HG03097 (cell line): ENCODE results near the gene SLC2A9.

Experiments used
- ATAC-seq: cut with Tn5 transposase; IDR thresholded peaks from one replicate; pipeline ENCODE4 v1.9.1; 2021; ENCODE audit not compliant: unreplicated experiment, low FRiP score

The SLC2A9 gene

DNA sequence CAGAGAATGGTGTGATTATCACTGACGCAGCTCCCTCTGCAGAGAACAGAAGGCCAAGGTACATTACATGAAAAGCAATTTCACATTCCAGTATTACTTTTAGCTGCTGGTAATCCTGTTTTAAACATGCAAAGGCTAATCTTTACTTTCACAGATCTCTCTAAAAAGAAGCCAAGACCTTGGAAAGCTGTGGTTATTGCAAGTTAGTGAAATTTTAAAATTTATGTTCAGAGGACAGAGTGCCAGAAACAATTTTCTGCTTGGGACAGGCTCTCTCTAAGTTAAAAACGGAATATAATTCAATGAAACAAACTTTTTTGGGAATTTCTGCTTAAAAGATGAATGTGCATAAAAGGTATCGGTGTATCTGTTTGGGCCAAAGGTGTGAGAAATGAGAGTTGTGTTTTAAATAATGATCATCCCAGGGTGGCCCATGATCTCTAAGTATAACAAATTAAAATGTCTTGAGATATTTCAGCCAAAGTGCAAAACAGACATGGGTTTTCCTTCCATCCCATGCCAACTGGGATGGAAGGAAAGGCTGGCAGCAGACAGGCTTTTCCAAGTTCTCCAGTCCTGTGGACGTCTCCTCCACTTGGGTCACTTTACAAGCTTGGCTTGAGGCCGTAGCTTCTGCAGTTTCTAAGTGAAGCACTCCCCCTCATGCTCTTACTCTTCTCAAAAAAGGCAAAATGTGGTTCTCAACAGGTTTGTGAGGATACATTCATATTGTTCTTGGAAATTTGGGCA lies 121.8 kb downstream of the SLC2A9 start:
- no peak for ATAC-seq

DNA sequence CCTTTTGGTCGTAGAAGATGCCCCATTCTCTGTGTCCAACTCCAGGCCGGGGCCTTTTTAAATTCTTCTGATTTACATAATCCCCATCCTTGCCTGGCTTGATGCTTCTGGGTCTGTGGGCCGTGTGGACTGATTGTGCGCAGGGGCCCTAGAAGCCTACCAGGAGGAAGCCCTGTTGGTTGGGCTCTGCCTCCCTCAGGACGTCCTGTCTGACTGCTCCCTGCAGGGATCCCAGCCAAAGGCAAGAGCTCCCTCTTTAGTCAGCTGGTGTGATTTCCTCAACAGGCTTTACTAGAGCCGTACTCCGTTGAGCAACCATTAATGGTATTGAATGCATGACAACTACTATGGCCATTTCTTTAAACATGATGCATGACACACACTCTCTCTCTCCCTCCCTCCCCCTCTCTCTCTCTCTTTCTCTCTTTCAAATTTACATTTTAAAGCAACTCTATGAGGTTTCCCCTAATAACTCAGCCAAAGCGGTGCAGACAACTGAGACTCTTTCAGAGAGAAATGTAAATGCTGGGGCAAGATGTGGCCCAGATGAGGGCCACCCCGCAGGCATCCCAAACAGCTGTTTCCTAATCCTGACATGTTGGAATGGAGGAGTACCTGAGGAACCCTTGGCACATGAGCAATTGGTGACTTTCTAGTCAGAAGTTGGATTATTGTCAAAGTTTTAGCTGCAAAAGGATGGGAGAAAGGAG lies 122.5 kb downstream of the SLC2A9 start:
- no peak for ATAC-seq

DNA sequence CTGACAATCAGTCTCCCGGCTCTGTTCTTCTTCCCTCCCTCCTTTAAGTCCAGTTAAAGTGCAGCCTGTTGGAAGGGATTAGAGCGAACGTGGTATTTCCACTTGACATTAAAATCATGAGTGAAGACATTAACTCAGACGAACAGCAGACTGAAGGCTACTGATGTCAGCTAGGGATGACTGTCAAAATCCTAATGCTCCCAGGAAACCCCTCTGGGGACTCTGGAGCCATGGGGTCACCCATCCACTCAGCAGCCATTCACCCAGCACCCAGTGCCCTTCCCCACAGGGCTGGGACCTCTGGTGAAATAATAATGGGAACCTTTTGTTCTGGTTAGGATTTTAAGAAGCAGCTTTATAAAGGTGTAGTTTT lies 126.0 kb downstream of the SLC2A9 start:
- ATAC-seq: no peak

GRCh38 chr4:9894644-9895332 lies 126.5 kb downstream of the SLC2A9 start:
- ATAC-seq: no peak

GRCh38 chr4:9893329-9894108 lies 127.8 kb downstream of the SLC2A9 start:
- ATAC-seq: no peak

GRCh38 chr4:9891740-9892139 lies 129.6 kb downstream of the SLC2A9 start:
- ATAC-seq: no peak

DNA sequence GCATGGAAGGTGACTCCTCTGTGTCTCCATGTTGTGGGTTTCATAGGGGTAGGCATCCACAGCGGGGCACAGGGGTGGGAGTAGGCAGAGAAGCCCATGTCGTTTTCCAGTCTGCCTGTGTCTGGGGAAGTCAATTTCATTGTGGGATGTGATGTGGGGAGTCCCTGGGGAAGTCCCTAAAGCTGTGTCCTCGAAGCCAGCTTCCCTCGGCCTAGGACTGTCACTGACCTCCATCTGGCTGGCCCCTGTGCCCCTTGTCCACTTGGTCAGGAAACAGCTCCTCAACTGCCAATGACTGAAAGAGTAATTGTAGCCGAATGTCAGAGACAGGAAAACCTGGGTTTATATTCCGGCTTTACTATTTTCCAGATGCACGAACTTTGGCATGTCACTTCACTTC lies 130.2 kb downstream of the SLC2A9 start:
- no peak for ATAC-seq

- no peak for ATAC-seq
Observed at GRCh38 chr4:9889306-9889705, 132.0 kb downstream of the SLC2A9 start.

DNA sequence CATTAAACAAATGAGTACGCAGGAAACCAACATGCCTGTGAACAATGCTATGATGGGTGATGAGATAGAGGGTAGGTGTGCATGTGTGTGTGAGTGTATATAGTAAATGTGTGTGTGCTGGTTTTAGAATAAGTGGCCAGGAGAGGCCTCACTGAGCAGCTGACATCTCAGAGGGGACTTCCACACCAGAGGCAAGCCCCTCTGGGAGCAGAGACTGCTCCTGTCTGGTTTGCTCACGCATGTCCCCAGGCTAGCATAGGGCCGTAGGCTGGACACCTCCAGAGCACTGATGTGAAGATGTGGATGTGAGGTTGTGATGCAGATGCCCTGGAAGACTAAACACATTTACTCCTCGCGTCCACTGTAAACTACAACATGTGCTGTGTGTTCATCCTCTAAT lies 135.3 kb downstream of the SLC2A9 start:
- no peak for ATAC-seq

- ATAC-seq: no peak
Observed at GRCh38 chr4:9880406-9881197, 140.7 kb downstream of the SLC2A9 start.

GRCh38 chr4:9877123-9877522 lies 144.2 kb downstream of the SLC2A9 start:
- no peak for ATAC-seq

DNA sequence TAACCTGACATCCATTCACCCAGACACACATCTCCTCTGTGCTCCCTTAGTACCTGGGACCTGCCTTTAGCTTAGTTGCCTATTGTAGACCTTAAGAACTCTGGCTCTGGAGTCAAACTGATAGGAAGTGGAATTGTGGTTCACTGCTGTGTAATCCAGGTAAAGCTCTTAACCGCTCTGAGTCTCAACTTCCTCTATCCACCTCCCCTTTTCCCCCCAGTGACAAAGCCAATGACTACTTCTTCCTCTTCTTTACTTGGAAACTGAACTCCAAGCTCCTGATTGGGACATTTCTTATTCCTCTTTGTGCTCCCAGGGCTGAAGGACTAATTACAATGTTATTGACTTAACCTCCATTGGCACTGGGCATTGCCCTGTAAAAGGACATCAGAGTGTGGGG lies 145.8 kb downstream of the SLC2A9 start:
- no peak for ATAC-seq

GRCh38 chr4:9874385-9874784 lies 146.9 kb downstream of the SLC2A9 start:
- ATAC-seq: no peak

- ATAC-seq: no peak
Observed at GRCh38 chr4:9870165-9870790, 151.0 kb downstream of the SLC2A9 start.

DNA sequence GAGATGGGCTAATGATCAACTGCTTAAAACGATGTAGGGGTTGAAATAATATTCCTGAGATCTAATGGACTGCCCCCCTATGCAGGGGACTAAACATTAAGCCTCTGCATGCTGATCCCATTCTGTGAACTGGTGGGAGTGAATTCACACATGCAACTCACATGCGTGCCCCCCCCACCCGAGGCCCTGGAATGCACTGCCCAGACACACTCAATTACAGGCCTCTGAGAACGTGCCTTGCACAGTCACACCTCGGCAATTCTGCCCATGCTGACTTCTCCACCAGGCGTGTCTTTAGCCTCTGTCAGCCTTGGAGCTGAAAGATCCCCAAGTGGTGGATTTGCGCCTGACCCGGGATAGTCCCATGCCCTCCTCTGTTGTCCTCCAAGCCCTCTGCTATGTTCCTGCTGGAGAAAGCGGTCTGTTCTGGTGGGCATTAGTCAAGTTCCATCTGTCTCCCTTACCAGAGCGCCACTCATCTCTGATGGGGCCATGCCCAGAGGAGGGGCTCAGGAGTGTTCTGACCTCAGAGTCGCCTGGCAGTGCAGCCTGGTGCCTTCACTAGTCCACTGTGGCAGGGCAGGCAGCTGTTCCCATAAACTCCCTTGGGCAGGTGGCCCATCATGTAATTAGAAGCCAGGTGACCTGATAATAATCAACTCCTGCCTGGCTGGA lies 153.4 kb downstream of the SLC2A9 start:
- no peak for ATAC-seq

GRCh38 chr4:9866931-9867330 lies 154.4 kb downstream of the SLC2A9 start:
- no peak for ATAC-seq

- no peak for ATAC-seq
Observed at GRCh38 chr4:9861561-9861960, 159.7 kb downstream of the SLC2A9 start.

DNA sequence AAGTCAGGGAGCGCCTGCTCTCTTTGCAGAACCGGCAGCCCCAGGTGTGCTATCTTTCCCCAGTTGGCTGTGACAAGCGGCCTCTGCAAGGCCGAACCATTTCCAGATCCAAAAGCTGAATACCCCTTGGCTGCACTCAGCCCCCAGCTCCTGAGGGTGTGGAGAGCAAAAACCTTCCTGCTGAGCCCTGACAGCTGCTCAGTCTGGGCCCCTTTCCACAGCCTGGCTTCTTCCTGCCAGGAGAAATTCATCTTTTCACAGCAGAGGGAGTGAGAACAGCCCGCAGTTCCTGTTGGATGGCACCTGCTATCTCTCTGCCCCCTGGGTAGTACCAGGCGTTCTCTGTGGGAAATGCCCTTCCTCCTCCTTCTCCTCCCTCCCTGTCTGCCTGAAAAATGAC lies 161.5 kb downstream of the SLC2A9 start:
- ATAC-seq: no peak

- no peak for ATAC-seq
Observed at GRCh38 chr4:9849538-9849920, 171.8 kb downstream of the SLC2A9 start.
